RWPE2 (cell line): ENCODE measurements around the gene COLEC11.

Experiments
- ATAC-seq: fragments of 200-7000 bp; cut with Tn5 transposase; 3 replicates; pipeline ENCODE4 v1.9.1; 2021; ENCODE audit warnings: low read depth
- DNase-seq: peaks from one replicate; pipeline ENCODE4 v3.0.0-alpha.2; 2020; ENCODE audit warnings: low spot score
- H3K27ac ChIP-seq: fragments of 450-650 bp; 2 replicates; pipeline ENCODE4 v1.5.1; 2017; ENCODE audit warnings: mild to moderate bottlenecking; ENCODE audit not compliant: poor library complexity, severe bottlenecking
- H3K27me3 ChIP-seq: fragments of 250-450 bp; sonication (Bioruptor Pico); 2 replicates; pipeline ENCODE4 v1.5.1; 2021; ENCODE audit warnings: mild to moderate bottlenecking, moderate library complexity; ENCODE audit not compliant: insufficient read depth, poor library complexity, severe bottlenecking
- H3K36me3 ChIP-seq: fragments of 250-450 bp; sonication (Bioruptor Pico); 2 replicates; pipeline ENCODE4 v1.5.1; 2020; ENCODE audit warnings: low read depth, mild to moderate bottlenecking, moderate library complexity
- H3K4me1 ChIP-seq: fragments of 250-450 bp; sonication (Bioruptor Pico); 2 replicates; pipeline ENCODE4 v1.5.1; 2021; ENCODE audit warnings: mild to moderate bottlenecking, moderate library complexity; ENCODE audit not compliant: insufficient read depth, poor library complexity, severe bottlenecking
- H3K4me3 ChIP-seq: fragments of 250-450 bp; sonication (Bioruptor Pico); 2 replicates; pipeline ENCODE4 v1.5.1; 2021; ENCODE audit warnings: mild to moderate bottlenecking, moderate library complexity; ENCODE audit not compliant: severe bottlenecking
- H3K9me3 ChIP-seq: fragments of 250-450 bp; sonication (Bioruptor Pico); 2 replicates; pipeline ENCODE4 v1.5.1; 2021; ENCODE audit warnings: mild to moderate bottlenecking, moderate library complexity; ENCODE audit not compliant: severe bottlenecking
- TF ChIP-seq, protein P1 (sequence below): fragments of 450-650 bp; IDR thresholded peaks from one replicate; pipeline ENCODE4 v1.5.1; 2017; ENCODE audit warnings: mild to moderate bottlenecking, moderate library complexity; ENCODE audit not compliant: poor library complexity, severe bottlenecking

The COLEC11 gene

GRCh38 chr2:3584076-3584475 is 10.8 kb upstream of the COLEC11 start:
- DNase-seq (no peak), ATAC-seq (no peak)
- H3K36me3 ChIP-seq, result peaks cover 43% of the 10 kb centered on the region
- H3K4me3 ChIP-seq, result no peak overlapping the region
- H3K27ac ChIP-seq, result no peak overlapping the region
- H3K9me3 ChIP-seq, result no peaks in the 10 kb centered on the region
- TF ChIP-seq, protein P1, sequence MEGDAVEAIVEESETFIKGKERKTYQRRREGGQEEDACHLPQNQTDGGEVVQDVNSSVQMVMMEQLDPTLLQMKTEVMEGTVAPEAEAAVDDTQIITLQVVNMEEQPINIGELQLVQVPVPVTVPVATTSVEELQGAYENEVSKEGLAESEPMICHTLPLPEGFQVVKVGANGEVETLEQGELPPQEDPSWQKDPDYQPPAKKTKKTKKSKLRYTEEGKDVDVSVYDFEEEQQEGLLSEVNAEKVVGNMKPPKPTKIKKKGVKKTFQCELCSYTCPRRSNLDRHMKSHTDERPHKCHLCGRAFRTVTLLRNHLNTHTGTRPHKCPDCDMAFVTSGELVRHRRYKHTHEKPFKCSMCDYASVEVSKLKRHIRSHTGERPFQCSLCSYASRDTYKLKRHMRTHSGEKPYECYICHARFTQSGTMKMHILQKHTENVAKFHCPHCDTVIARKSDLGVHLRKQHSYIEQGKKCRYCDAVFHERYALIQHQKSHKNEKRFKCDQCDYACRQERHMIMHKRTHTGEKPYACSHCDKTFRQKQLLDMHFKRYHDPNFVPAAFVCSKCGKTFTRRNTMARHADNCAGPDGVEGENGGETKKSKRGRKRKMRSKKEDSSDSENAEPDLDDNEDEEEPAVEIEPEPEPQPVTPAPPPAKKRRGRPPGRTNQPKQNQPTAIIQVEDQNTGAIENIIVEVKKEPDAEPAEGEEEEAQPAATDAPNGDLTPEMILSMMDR, result no peak
- H3K4me1 ChIP-seq, result no peaks in the 10 kb centered on the region
- no peaks in the 10 kb centered on the region for H3K27me3 ChIP-seq

DNA sequence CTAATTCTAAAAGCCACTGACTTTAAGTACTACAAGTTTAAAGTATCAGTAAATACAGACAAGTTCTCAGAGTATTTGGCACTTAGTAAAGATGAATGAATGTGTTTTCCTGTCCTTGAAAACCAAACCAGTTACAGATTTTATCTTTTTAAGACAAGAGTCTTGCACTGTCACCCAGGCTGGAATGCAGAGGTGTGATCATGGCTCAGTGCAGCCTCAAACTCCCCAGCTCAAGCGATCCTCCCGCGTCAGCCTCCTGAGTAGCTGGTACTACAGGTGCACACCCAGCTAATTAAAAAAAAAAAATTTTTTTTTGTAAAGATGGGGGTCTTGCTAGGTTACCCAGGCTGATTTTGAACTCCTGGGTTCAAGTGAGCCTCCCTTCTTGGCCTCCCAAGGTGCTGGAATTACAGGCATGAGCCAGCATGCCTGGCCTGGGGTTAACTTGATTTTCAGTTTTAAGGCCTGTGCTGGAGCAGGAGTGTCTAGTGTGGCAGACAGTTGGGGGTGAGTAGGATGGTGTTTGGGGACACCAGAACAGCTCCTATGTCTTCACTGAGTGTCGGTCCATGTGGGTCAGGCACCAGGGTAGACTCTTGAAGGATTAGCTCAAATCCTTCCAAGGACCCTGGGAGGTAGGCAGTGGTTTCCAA is 10.2 kb upstream of the COLEC11 start:
- H3K4me1 ChIP-seq, result no peaks in the 10 kb centered on the region
- no peak for DNase-seq

DNA sequence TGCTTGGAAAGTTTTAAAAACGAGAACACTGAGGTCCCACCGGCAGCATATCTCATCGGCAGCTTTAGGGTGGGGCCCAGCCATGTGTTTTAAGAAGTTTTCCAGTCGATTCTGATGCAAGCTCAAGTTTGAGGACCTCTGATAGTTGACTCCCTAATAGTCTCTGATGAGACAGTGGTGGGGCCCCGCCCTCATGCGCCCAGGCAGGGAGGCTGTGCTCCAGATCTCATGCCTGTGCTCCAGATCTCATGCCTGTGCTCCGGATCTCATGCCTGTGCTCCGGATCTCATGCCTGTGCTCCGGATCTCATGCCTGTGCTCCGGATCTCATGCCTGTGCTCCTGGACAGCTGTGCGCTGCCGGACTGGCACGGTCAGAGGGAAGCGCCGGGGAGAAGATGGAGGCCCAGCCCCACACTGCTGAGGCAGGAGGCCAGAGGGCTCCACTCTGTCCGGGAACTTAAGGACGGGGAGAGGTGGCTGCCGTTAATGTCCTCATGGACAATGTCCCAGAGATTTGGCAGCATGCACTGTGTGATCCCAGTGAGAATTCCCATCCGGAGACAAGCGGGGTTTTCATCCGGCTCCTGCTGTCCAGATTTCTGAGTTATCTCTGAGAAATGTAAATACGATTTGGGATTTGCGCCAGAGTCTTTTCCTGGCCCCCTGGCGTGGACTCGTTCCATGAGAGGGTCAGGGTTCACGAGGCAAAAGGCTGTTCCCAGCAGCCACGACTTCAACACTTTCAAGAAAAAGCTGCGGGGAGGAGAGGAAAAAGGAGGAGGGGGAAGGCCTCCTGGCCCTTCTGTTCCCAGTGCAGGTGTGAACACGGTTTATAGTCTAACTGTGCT is 9.4 kb upstream of the COLEC11 start:
- TF ChIP-seq, protein P1, result no peak
- ATAC-seq, result no peak; the same call in 2 of the 3 replicates

More for the DNA sequence above, 10.2 kb upstream of the COLEC11 start:
- no peak for ATAC-seq
- H3K27me3 ChIP-seq, result no peaks in the 10 kb centered on the region
- no peaks in the 10 kb centered on the region for H3K9me3 ChIP-seq
- H3K36me3 ChIP-seq, result peaks cover 36% of the 10 kb centered on the region
- TF ChIP-seq, protein P1, result no peak
- H3K4me3 ChIP-seq, result no peak overlapping the region
- H3K27ac ChIP-seq, result no peak overlapping the region

GRCh38 chr2:3586220-3586619 is 8.7 kb upstream of the COLEC11 start:
- DNase-seq (no peak), ATAC-seq (no peak)
- no peaks in the 10 kb centered on the region for H3K4me1 ChIP-seq
- H3K4me3 ChIP-seq, result no peak overlapping the region
- TF ChIP-seq, protein P1, result no peak
- H3K27ac ChIP-seq, result no peak overlapping the region
- H3K36me3 ChIP-seq, result peaks cover 21% of the 10 kb centered on the region
- H3K9me3 ChIP-seq, result no peaks in the 10 kb centered on the region
- H3K27me3 ChIP-seq, result no peaks in the 10 kb centered on the region

More for the DNA sequence above, 9.4 kb upstream of the COLEC11 start:
- no peak for DNase-seq
- H3K4me3 ChIP-seq, result no peak overlapping the region
- no peak overlapping the region for H3K27ac ChIP-seq
- H3K36me3 ChIP-seq, result peaks cover 29% of the 10 kb centered on the region
- no peaks in the 10 kb centered on the region for H3K4me1 ChIP-seq
- no peaks in the 10 kb centered on the region for H3K9me3 ChIP-seq
- H3K27me3 ChIP-seq, result no peaks in the 10 kb centered on the region
